K562 (cell line): ENCODE measurements around the gene PDE4D. TPM values are rescaled to one million over a fixed set of nuclear protein-coding genes. Genes with fewer than 3 reads are reported as not detected.

Experiments used
- ATAC-seq: fragments of 200-7000 bp; cut with Tn5 transposase; 3 replicates; pipeline ENCODE4 v1.9.1; 2020; ENCODE audit warnings: moderate library complexity
- BruUV-seq: library from RNA; stranded (reverse); fragments of 400-500 nt; replicated peaks from 2 replicates; lab custom pipeline; 2021; lab: Mats Ljungman, UMichigan
- CTCF ChIA-PET: fragments of 300-600 bp; formaldehyde crosslinking; extraction: SDS; loops from one replicate; lab custom pipeline; 2021; ENCODE audit warnings: low intra/inter-chr PET ratio; lab: Yijun Ruan, JAX
- POLR2A ChIA-PET: fragments of 300-600, 350-650 bp; sonication (Branson Sonifier 250); formaldehyde crosslinking; extraction: SDS; loops from one replicate; lab custom pipeline; 2021; ENCODE audit warnings: antibody characterized with exemption, inconsistent platforms; lab: Yijun Ruan, JAX
- DNase-seq, 4 experiments: peaks; one replicate each; pipeline versions ENCODE4 v3.0.0 to v3.0.0-alpha.2; 2011 to 2018; ENCODE audit warnings: low spot score in 3 of 4, mixed read lengths in 3 of 4; ENCODE audit errors: extremely low read depth in 1 of 4
- FAIRE-seq: peaks from 2 replicates; lab custom pipeline; 2011; peaks lifted over from hg19 to GRCh38; lab: Jason Lieb, UNC
- H2AFZ ChIP-seq: 2 replicates; pipeline ENCODE4 v1.6.0; 2011; ENCODE audit warnings: low read depth, low read length, control low read depth, inconsistent platforms
- H3K27ac ChIP-seq: fragments of 200-600 bp; 3 replicates; pipeline ENCODE4 v1.8.0; 2011; ENCODE audit warnings: low read depth, mild to moderate bottlenecking, control low read depth, inconsistent platforms, low read length, moderate library complexity, mixed read lengths; ENCODE audit errors: extremely low read depth
- H3K27me3 ChIP-seq, 2 experiments: fragments of 300-600 bp in 1 of 2; 2 replicates in 1 of 2; 3 replicates in 1 of 2; pipeline versions ENCODE4 v1.6.0 to v1.8.0; 2011; ENCODE audit warnings: inconsistent platforms in 2 of 2, low read length in 2 of 2, mild to moderate bottlenecking in 1 of 2, mixed read lengths in 1 of 2, moderate library complexity in 1 of 2; ENCODE audit not compliant: control insufficient read depth in 2 of 2, insufficient read depth in 2 of 2
- H3K36me3 ChIP-seq: fragments of 300-600 bp; 3 replicates; pipeline ENCODE4 v1.8.0; 2011; ENCODE audit warnings: mild to moderate bottlenecking, low read length, inconsistent platforms; ENCODE audit not compliant: control insufficient read depth, insufficient read depth
- H3K4me1 ChIP-seq, 2 experiments: fragments of 200-600 bp in 1 of 2; replicated peaks in 1 of 2; 2 replicates in 1 of 2; 3 replicates in 1 of 2; pipeline versions ENCODE4 v1.5.1 to v1.8.0; 2011; ENCODE audit warnings: inconsistent platforms in 2 of 2, low read length in 2 of 2, mild to moderate bottlenecking in 1 of 2, mixed read lengths in 1 of 2, moderate library complexity in 1 of 2; ENCODE audit not compliant: control insufficient read depth in 2 of 2, insufficient read depth in 2 of 2
- H3K4me2 ChIP-seq: 2 replicates; pipeline ENCODE4 v1.6.1; 2011; ENCODE audit warnings: low read length, control low read depth, inconsistent platforms, mixed read lengths; ENCODE audit not compliant: insufficient read depth
- H3K4me3 ChIP-seq: fragments of 200-600 bp; sonication (generic), shearing (Covaris generic); 2 replicates; pipeline ENCODE4 v1.5.1; 2016; ENCODE audit warnings: control low read depth, inconsistent platforms
- H3K79me2 ChIP-seq: fragments of 200-600 bp; 3 replicates; pipeline ENCODE4 v1.8.0; 2011; ENCODE audit warnings: low read length, inconsistent platforms; ENCODE audit not compliant: control insufficient read depth, insufficient read depth
- H3K9ac ChIP-seq, 2 experiments: 2 replicates each; pipeline versions ENCODE4 v1.6.0 to v1.6.1; 2011; ENCODE audit warnings: low read depth in 2 of 2, low read length in 2 of 2, control low read depth in 1 of 2, inconsistent platforms in 1 of 2, mild to moderate bottlenecking in 1 of 2, mixed read lengths in 1 of 2; ENCODE audit not compliant: insufficient read depth in 1 of 2
- H3K9me1 ChIP-seq: one replicate; pipeline ENCODE4 v1.6.0; 2011; ENCODE audit warnings: inconsistent platforms, mild to moderate bottlenecking, low read length, moderate library complexity; ENCODE audit not compliant: control insufficient read depth, insufficient read depth
- H3K9me3 ChIP-seq: replicated peaks from 2 replicates; pipeline ENCODE4 v1.5.1; 2011; ENCODE audit warnings: low read depth, low read length, inconsistent platforms; ENCODE audit not compliant: control insufficient read depth, insufficient read depth
- H4K20me1 ChIP-seq: replicated peaks from 2 replicates; pipeline ENCODE4 v1.6.1; 2011; ENCODE audit warnings: low read length, inconsistent platforms, mixed read lengths; ENCODE audit not compliant: control insufficient read depth, insufficient read depth
- BRD9 ChIP-seq: fragments of 450-650 bp; IDR thresholded peaks from 2 replicates; pipeline ENCODE4 v1.6.1; 2018; ENCODE audit warnings: low read depth; ENCODE audit not compliant: partially characterized antibody
- CC2D1A ChIP-seq: fragments of 450-650 bp; IDR thresholded peaks from 2 replicates; pipeline ENCODE4 v1.6.1; 2017; ENCODE audit warnings: mild to moderate bottlenecking
- CCAR2 ChIP-seq: fragments of 200-400 bp; formaldehyde crosslinking; IDR thresholded peaks from 2 replicates; pipeline ENCODE4 v1.6.1; 2017; ENCODE audit warnings: mild to moderate bottlenecking, low read depth, low read length
- E2F5 ChIP-seq: sonication (generic); formaldehyde crosslinking; IDR thresholded peaks from 2 replicates; pipeline ENCODE4 v1.8.0; 2022; ENCODE audit warnings: mild to moderate bottlenecking, missing genetic modification reagents
- ETV6 ChIP-seq, 3 experiments: fragments of 150-350 bp in 1 of 3; sonication (generic) in 1 of 3; formaldehyde crosslinking in 1 of 3; IDR thresholded peaks; 2 replicates each; pipeline versions ENCODE4 v1.6.1 to v1.8.0; 2014 to 2022; ENCODE audit warnings: borderline replicate concordance in 2 of 3, low read depth in 2 of 3, antibody characterized with exemption in 1 of 3, low read length in 1 of 3, mild to moderate bottlenecking in 1 of 3, missing genetic modification reagents in 1 of 3
- PHB2 ChIP-seq: fragments of 450-650 bp; IDR thresholded peaks from 2 replicates; pipeline ENCODE4 v1.6.1; 2017; ENCODE audit warnings: low read depth
- POLR2G ChIP-seq: fragments of 200-400 bp; formaldehyde crosslinking; IDR thresholded peaks from 2 replicates; pipeline ENCODE4 v1.6.1; 2017; ENCODE audit warnings: low read depth, mild to moderate bottlenecking, antibody characterized with exemption, low read length, moderate library complexity
- TARDBP ChIP-seq: fragments of 450-650 bp; IDR thresholded peaks from 2 replicates; pipeline ENCODE4 v1.6.1; 2016
- TRIM28 ChIP-seq: fragments of 450-650 bp; IDR thresholded peaks from 2 replicates; pipeline ENCODE4 v1.6.1; 2017
- XRCC5 ChIP-seq: fragments of 200-400 bp; formaldehyde crosslinking; IDR thresholded peaks from 2 replicates; pipeline ENCODE4 v1.6.1; 2017; ENCODE audit warnings: low read depth, mild to moderate bottlenecking, low read length
- ZBTB34 ChIP-seq: fragments of 250-450 bp; sonication (Bioruptor Pico); IDR thresholded peaks from 2 replicates; pipeline ENCODE4 v1.8.0; 2021; ENCODE audit warnings: mild to moderate bottlenecking, moderate library complexity
- ZNF23 ChIP-seq: fragments of 250-450 bp; sonication (Bioruptor Pico); IDR thresholded peaks from 2 replicates; pipeline ENCODE4 v1.4.0; 2020; ENCODE audit warnings: mild to moderate bottlenecking
- ZNF79 ChIP-seq: fragments of 250-450 bp; sonication (Bioruptor Pico); IDR thresholded peaks from 2 replicates; pipeline ENCODE4 v1.4.0; 2020; ENCODE audit warnings: low read depth, mild to moderate bottlenecking, moderate library complexity
- WGBS: fragments of 100-300 bp; shearing (Covaris generic); methylation state at CpG from one replicate; pipeline ENCODE4 v1.1.6; 2016; ENCODE audit warnings: low coverage, mixed read lengths; ENCODE audit not compliant: insufficient coverage; ENCODE audit errors: missing lambda C conversion rate; 5-methylcytosine and 5-hydroxymethylcytosine counted together
- in situ Hi-C: fragments of 300-500 bp; cut with MboI; formaldehyde crosslinking; loops from 4 replicates; pipeline ENCODE4 v1.15.0; 2018; ENCODE audit warnings: inconsistent platforms, mixed read lengths
- intact Hi-C: fragments of 100-400 bp; cut with micrococcal nuclease; formaldehyde crosslinking; loops from 2 replicates; pipeline ENCODE4 v1.14.2; 2022
- polyA plus RNA-seq, 8 experiments: library from polyadenylated mRNA; depleted of rRNA in 4 of 8; stranded (reverse) in 5 of 8; unstranded in 3 of 8; fragments of >200 nt; fragmentation: Nextera tagmentation in 2 of 8; fragmentation: Illumina TruSeq in 1 of 8; extraction: Ambion mirVana in 2 of 8; extraction: Trizol in 1 of 8; gene quantifications; 2 replicates each; pipeline versions ENCODE4 v1.2.1 to v1.2.3, GENCODE V29; 2011 to 2014; ENCODE audit warnings: inconsistent platforms in 1 of 8, missing spikeins in 1 of 8
- total RNA-seq, 7 experiments: library from RNA; depleted of rRNA in 6 of 7; stranded (reverse); fragments of >200 nt in 6 of 7; fragmentation: Illumina TruSeq in 2 of 7; extraction: Trizol in 2 of 7; gene quantifications; 2 replicates each; pipeline versions ENCODE4 v1.2.1 to v1.2.3, GENCODE V29; 2011 to 2021; ENCODE audit warnings: low replicate concordance in 1 of 7

PDE4D gene
- total and polyA plus RNA-seq, 9 of the 15 experiments (the other 6 are each of a cell fraction or from before 2014, with no cell fraction given), result 0.04 to 0.46 (median 0.13) TPM

- FAIRE-seq, result no peak
- POLR2A ChIA-PET, result no interaction called here
- WGBS, result 0% methylated on average over 3 of the region's 3 CpGs
Measured at GRCh38 chr5:59266410-59266809, 627.1 kb downstream of the PDE4D start.

More at GRCh38 chr5:59266410-59266809, 627.1 kb downstream of the PDE4D start:
- no peaks in the 10 kb centered on the region for H3K79me2 ChIP-seq
- no peaks in the 10 kb centered on the region for H3K4me1 ChIP-seq
- in situ Hi-C loops (no loop called here), intact Hi-C loops (no loop called here)
- H2AFZ ChIP-seq, result no peak overlapping the region
- no TSS peak for BruUV-seq
- no peak overlapping the region for H3K9ac ChIP-seq
- TF ChIP-seq CCAR2 (no peak), ZBTB34 (CRISPR knock-in tag) (no peak), ETV6 (IDR thresholded peaks at IDR 0.05; ENCODE audit: borderline replicate concordance in 1 of 2, low read depth in 2 of 2, low read length in 1 of 2) (no peak), ETV6 (CRISPR knock-in tag; IDR thresholded peaks at IDR 0.05; ENCODE audit: borderline replicate concordance) (no peak), CC2D1A (no peak), POLR2G (no peak), TARDBP (no peak), PHB2 (no peak), ZNF79 (CRISPR knock-in tag) (no peak), E2F5 (no peak), TRIM28 (no peak), XRCC5 (no peak), ZNF23 (no peak), BRD9 (no peak)
- no peak for DNase-seq
- no peaks in the 10 kb centered on the region for H3K27me3 ChIP-seq
- H3K27ac ChIP-seq, result no peak overlapping the region
- no peak for ATAC-seq
- CTCF ChIA-PET, result no interaction called here
- H3K9me3 ChIP-seq, result no peaks in the 10 kb centered on the region
- H4K20me1 ChIP-seq, result no peaks in the 10 kb centered on the region
- no peak overlapping the region for H3K4me3 ChIP-seq
- H3K4me2 ChIP-seq, result no peak overlapping the region
- H3K36me3 ChIP-seq, result no peaks in the 10 kb centered on the region
- no peaks in the 10 kb centered on the region for H3K9me1 ChIP-seq
